NT2/D1 (cell line): ENCODE results near the gene RPP30.

Experiments used
- YY1 ChIP-seq: IDR thresholded peaks from 2 replicates; pipeline ENCODE4 v1.6.1; 2011; ENCODE audit not compliant: insufficient read length, insufficient read depth
- ZNF274 ChIP-seq: IDR thresholded peaks from 2 replicates; pipeline ENCODE4 v1.6.1; 2011; ENCODE audit warnings: mild to moderate bottlenecking, low read depth, low read length

- no peak for TF ChIP-seq YY1
- no peak for TF ChIP-seq ZNF274
These were observed 13.9 kb upstream of the RPP30 start, which contains the start of gene HTR7 for GRCh38 chr10:90857635-90858460.
